Aorta (tissue), 5 donors: Measurements from ENCODE around the gene TSPAN17. TPM values are rescaled to one million over a fixed set of nuclear protein-coding genes. Genes with fewer than 3 reads are reported as not detected.

ENCODE experiments used
- ATAC-seq: fragments of 200-7000 bp; cut with Tn5 transposase; one replicate; pipeline ENCODE4 v1.9.1; 2022; ENCODE audit warnings: moderate library complexity; ENCODE audit not compliant: low FRiP score
- DNase-seq, 2 donors: peaks; one replicate each; pipeline ENCODE4 v3.0.0-alpha.2; 2020
- H3K27ac ChIP-seq, 2 donors: one replicate each; pipeline ENCODE4 v1.5.1; 2013; ENCODE audit warnings: low read length in 2 of 2, mild to moderate bottlenecking in 2 of 2, moderate library complexity in 2 of 2, control low read depth in 1 of 2, inconsistent platforms in 1 of 2, low read depth in 1 of 2
- H3K27me3 ChIP-seq, 2 donors: one replicate each; pipeline ENCODE4 v1.6.1; 2013; ENCODE audit warnings: control low read depth in 1 of 2, low read length in 1 of 2, mild to moderate bottlenecking in 1 of 2, moderate library complexity in 1 of 2; ENCODE audit not compliant: insufficient read depth in 2 of 2, control insufficient read depth in 1 of 2
- H3K36me3 ChIP-seq, 2 donors: one replicate each; pipeline ENCODE4 v1.6.1; 2013; ENCODE audit warnings: control low read depth in 1 of 2, low read length in 1 of 2, mild to moderate bottlenecking in 1 of 2; ENCODE audit not compliant: insufficient read depth in 2 of 2, control insufficient read depth in 1 of 2
- H3K4me1 ChIP-seq, 2 donors: one replicate each; pipeline ENCODE4 v1.6.1; 2013; ENCODE audit warnings: low read length in 2 of 2, control low read depth in 1 of 2, mild to moderate bottlenecking in 1 of 2, moderate library complexity in 1 of 2; ENCODE audit not compliant: insufficient read depth in 2 of 2, control insufficient read depth in 1 of 2
- H3K4me3 ChIP-seq, 2 donors: one replicate each; pipeline ENCODE4 v1.5.1; 2013; ENCODE audit warnings: low read length in 2 of 2, control low read depth in 1 of 2, mild to moderate bottlenecking in 1 of 2
- H3K9me3 ChIP-seq: one replicate; pipeline ENCODE4 v1.6.1; 2013; ENCODE audit warnings: mild to moderate bottlenecking, low read length; ENCODE audit not compliant: control insufficient read depth
- WGBS, 2 donors: extraction: QIAGEN DNeasy Blood & Tissue Kit; methylation state at CpG; one replicate each; pipeline ENCODE4 v1.1.7; 2013; 5-methylcytosine and 5-hydroxymethylcytosine counted together
- intact Hi-C, 2 donors: fragments of 100-400 bp; cut with DNase I; formaldehyde crosslinking; loops; one replicate each; pipeline versions ENCODE4 v1.14.2 to v1.15.0; 2022
- polyA plus RNA-seq, 2 donors: library from polyadenylated mRNA; stranded (reverse); fragments of 200-250 nt; gene quantifications; one replicate each; pipeline ENCODE4 v1.2.3, GENCODE V29; 2013
- total RNA-seq, 2 donors: library from RNA; stranded (reverse); fragmentation: NEBNext Ultra II Directional; extraction: Animal tissue kit (Norgen Biotek cat#: 25700); gene quantifications; one replicate each; pipeline ENCODE4 v1.2.1, GENCODE V29; 2021
- donor health status: healthy with polysubstance abuse.
- donor health status: Bipolar disorder and iron deficiency.
- donor health status: DM: no; HTN: no; CAD: no.
- donor health status: DM: no; HTN: no; CAD: no.
- donor health status: DM: yes; HTN: yes; CAD: no.

The TSPAN17 gene
- total and polyA plus RNA-seq, 4 donors = 13.9 to 22.9 (median 19.5) TPM

- WGBS, 2 donors = 29 to 30% methylated on average over 26 to 31 of the region's 31 CpGs
- peak in 1 of 2 donors; percentile 45 for DNase-seq
- no peak overlapping the region for H3K27ac ChIP-seq
- no peak overlapping the region for H3K4me3 ChIP-seq
- H3K36me3 ChIP-seq = no peaks in the 10 kb centered on the region
- H3K27me3 ChIP-seq = no peaks in the 10 kb centered on the region
- no peaks in the 10 kb centered on the region for H3K4me1 ChIP-seq
- no peaks in the 10 kb centered on the region for H3K9me3 ChIP-seq
- intact Hi-C loops = no loop called here
- no peak for ATAC-seq
Measured at GRCh38 chr5:176679365-176680225, 32.3 kb downstream of the TSPAN17 start.

- H3K9me3 ChIP-seq = no peaks in the 10 kb centered on the region
- intact Hi-C loops = no loop called here
- H3K27me3 ChIP-seq = no peaks in the 10 kb centered on the region
- DNase-seq (no peak), ATAC-seq (no peak)
- H3K4me3 ChIP-seq = no peak overlapping the region
- 2 to 4% methylated on average over 31 to 33 of the region's 33 CpGs for WGBS, 2 donors
- H3K4me1 ChIP-seq = no peaks in the 10 kb centered on the region
- H3K27ac ChIP-seq = no peak overlapping the region
- no peaks in the 10 kb centered on the region for H3K36me3 ChIP-seq
Measured at GRCh38 chr5:176680226-176680563, 32.9 kb downstream of the TSPAN17 start.

GRCh38 chr5:176682016-176682531 lies 34.8 kb downstream of the TSPAN17 start:
- Histone ChIP-seq H3K27me3 (no peaks in the 10 kb centered on the region), H3K27ac (no peak overlapping the region), H3K4me3 (no peak overlapping the region), H3K9me3 (no peaks in the 10 kb centered on the region), H3K36me3 (no peaks in the 10 kb centered on the region), H3K4me1 (no peaks in the 10 kb centered on the region)
- intact Hi-C loops = no loop called here
- DNase-seq (no peak), ATAC-seq (no peak)
- WGBS, 2 donors = 69 to 71% methylated on average over 6 of the region's 6 CpGs

- intact Hi-C loops = no loop called here
- no peak overlapping the region for H3K4me3 ChIP-seq
- H3K27me3 ChIP-seq = no peaks in the 10 kb centered on the region
- H3K9me3 ChIP-seq = no peaks in the 10 kb centered on the region
- H3K36me3 ChIP-seq = no peaks in the 10 kb centered on the region
- H3K27ac ChIP-seq = no peak overlapping the region
- H3K4me1 ChIP-seq = no peaks in the 10 kb centered on the region
- ATAC-seq (no peak), DNase-seq (no peak)
Measured at GRCh38 chr5:176685010-176685409, 37.7 kb downstream of the TSPAN17 start.

GRCh38 chr5:176687247-176687646 lies 40.0 kb downstream of the TSPAN17 start:
- peaks cover 2% of the 10 kb centered on the region for H3K9me3 ChIP-seq
- 81 to 84% methylated on average over 10 of the region's 10 CpGs for WGBS, 2 donors
- DNase-seq (peak in 1 of 2 donors; percentile 26), ATAC-seq (no peak)
- no peaks in the 10 kb centered on the region for H3K27me3 ChIP-seq
- H3K4me1 ChIP-seq = no peaks in the 10 kb centered on the region
- no peak overlapping the region for H3K4me3 ChIP-seq
- no peak overlapping the region for H3K27ac ChIP-seq
- H3K36me3 ChIP-seq = no peaks in the 10 kb centered on the region
- intact Hi-C loops = no loop called here

GRCh38 chr5:176687881-176688280 lies 40.6 kb downstream of the TSPAN17 start:
- DNase-seq = peak in 1 of 2 donors; percentile 21
- H3K27ac ChIP-seq = no peak overlapping the region
- no peaks in the 10 kb centered on the region for H3K36me3 ChIP-seq
- 88 to 93% methylated on average over 5 of the region's 5 CpGs for WGBS, 2 donors
- H3K4me3 ChIP-seq = no peak overlapping the region
- peaks cover 2% of the 10 kb centered on the region for H3K9me3 ChIP-seq
- ATAC-seq = no peak
- no peaks in the 10 kb centered on the region for H3K4me1 ChIP-seq
- H3K27me3 ChIP-seq = no peaks in the 10 kb centered on the region
- intact Hi-C loops = no loop called here

GRCh38 chr5:176690911-176691310 lies 43.6 kb downstream of the TSPAN17 start:
- Histone ChIP-seq H3K9me3 (peaks cover 2% of the 10 kb centered on the region), H3K4me1 (no peaks in the 10 kb centered on the region), H3K27me3 (no peaks in the 10 kb centered on the region), H3K4me3 (no peak overlapping the region), H3K27ac (no peak overlapping the region), H3K36me3 (no peaks in the 10 kb centered on the region)
- DNase-seq = no peak
- ATAC-seq = no peak
- intact Hi-C loops = no loop called here
- 87 to 88% methylated on average over 7 of the region's 7 CpGs for WGBS, 2 donors

- Histone ChIP-seq H3K27ac (no peak overlapping the region), H3K36me3 (no peaks in the 10 kb centered on the region), H3K4me3 (no peak overlapping the region), H3K9me3 (peaks cover 2% of the 10 kb centered on the region), H3K4me1 (no peaks in the 10 kb centered on the region), H3K27me3 (no peaks in the 10 kb centered on the region)
- no peak for ATAC-seq
- WGBS, 2 donors = 91 to 100% methylated on average over 1 of the region's 1 CpG
- intact Hi-C loops = no loop called here
- no peak for DNase-seq
Measured at GRCh38 chr5:176691524-176691923, 44.2 kb downstream of the TSPAN17 start.

- intact Hi-C loops = no loop called here
- no peaks in the 10 kb centered on the region for H3K36me3 ChIP-seq
- DNase-seq (no peak), ATAC-seq (no peak)
- H3K27me3 ChIP-seq = no peaks in the 10 kb centered on the region
- H3K4me3 ChIP-seq = no peak overlapping the region
- WGBS, 2 donors = 63 to 74% methylated on average over 5 of the region's 5 CpGs
- no peaks in the 10 kb centered on the region for H3K4me1 ChIP-seq
- H3K9me3 ChIP-seq = peaks cover 2% of the 10 kb centered on the region
- no peak overlapping the region for H3K27ac ChIP-seq
Measured at GRCh38 chr5:176692326-176692725, 45.0 kb downstream of the TSPAN17 start.
